Left forelimb (tissue), 1 donor: Measurements from ENCODE around the gene ABCB4.
"Not testable (repeated sequence)": the region's sequence is repeated elsewhere in the genome, so short reads cannot be mapped to it uniquely, and the experiment has no call there.

Experiments used
- DNase-seq: peaks from one replicate; pipeline ENCODE4 v3.0.0-alpha.2; 2018; ENCODE audit warnings: low spot score

Gene ABCB4

DNA sequence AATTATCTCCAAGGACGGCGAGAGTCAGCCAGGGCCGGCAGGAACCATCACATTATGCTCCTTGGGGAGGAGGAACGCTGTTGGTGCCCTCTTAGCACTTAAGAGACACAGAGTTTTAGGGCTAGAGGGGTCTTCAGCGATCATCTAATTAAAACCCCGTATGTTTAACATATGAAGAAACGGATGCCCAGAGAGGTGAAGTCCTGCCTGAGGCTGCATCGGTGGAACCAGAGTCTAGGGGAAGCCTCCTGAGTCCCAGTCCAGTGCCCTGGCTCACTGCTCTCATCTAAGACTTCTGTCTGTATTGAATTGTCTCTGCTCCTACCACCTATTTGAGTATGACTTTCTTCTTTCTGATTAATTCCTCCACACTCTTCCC is 688 bp upstream of the ABCB4 start:
- DNase-seq = no peak

DNA sequence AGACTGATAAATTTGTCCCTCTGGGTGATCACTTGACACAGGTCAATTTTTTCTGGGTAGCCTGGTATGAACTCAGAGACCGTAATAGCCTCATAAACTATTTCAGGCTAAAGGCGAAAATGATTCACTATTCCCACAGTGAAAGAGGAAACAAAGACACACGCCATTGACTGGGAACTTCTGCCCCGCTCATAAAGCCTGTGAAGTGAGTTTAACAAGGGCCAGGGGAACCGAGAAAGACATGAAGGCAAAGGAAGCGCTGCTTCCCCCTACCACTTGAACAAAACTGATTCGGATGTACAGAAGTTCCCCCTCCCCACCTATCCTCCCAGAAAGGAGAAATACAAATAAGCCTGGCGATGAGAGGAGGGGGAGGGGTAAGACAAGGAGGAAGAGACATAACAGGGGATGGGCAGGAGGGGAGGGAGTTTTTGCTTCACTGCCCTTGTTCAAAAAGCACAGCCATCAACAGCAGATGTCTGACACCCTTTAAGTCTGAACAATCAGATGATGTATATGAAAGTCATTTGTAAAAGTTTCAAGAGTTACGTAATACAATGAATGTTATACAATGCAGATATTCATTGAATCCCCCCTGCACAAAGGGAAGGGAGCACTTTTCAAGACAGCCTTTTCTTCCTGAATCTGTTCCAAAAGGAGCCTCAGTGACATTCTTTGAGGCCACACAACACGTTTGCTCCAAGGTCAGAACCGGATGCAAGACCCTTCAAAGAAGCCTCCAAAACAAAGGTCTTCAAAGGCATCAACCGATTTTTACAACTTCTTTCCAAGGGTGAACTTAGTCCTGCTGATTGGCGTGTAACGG is 734 bp downstream of the ABCB4 start:
- DNase-seq = no peak

DNA sequence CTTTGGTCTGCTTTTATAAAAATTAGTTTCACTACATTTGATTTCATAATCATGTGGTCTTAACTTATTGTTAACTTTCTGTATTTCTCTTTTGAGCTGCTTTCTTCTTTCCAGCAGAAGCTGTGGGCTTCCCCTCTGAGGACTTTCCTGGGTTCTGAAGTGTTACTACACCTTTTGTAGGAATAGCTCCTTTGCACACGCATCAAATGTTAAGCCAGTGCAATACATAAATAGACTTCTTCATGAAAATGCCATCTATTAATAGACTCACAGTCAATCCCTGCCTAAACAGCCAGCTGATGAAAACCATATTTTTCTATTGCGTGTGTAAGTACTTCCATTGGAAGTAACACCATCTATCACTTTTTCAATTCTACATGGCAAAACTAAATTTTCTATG is 1.5 kb downstream of the ABCB4 start:
- DNase-seq = no peak

DNA sequence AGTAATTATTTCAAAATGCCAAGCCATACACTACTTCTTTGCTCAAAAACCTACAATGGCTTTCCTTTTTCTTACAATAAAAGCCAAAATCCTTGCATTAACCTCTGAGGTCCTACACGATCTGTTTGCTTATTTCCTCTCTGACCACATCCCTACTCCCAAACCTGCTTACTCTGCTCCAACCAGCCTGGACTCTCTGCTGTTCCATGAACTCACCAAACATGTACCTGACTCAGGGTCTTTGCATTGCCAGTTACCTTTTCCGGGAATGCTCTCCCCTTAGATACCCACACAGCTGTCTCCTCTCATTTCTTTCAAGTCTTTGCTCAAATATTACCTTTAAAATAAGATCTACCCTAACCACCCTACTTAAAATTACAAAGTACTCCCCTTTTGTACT is 2.3 kb downstream of the ABCB4 start:
- no peak for DNase-seq

DNA sequence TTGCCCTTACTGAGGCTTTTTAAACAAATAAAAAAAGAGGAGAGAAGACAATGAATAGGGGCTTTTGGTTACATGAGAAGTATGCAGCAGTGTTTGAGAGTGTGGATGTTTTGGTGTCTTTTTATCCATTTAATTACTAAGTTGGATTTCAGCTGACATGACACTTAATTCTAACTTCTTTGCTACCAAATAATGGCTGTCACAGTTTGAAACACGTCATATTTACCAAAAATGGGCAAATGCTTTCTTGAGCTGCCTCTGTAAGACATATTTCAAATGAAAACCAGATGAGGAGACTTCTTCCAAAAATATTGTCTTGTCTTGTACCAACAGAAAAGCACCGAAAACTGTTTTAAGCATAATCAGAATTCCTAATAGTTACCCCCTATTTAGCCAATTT is 4.0 kb downstream of the ABCB4 start:
- no peak for DNase-seq

DNA sequence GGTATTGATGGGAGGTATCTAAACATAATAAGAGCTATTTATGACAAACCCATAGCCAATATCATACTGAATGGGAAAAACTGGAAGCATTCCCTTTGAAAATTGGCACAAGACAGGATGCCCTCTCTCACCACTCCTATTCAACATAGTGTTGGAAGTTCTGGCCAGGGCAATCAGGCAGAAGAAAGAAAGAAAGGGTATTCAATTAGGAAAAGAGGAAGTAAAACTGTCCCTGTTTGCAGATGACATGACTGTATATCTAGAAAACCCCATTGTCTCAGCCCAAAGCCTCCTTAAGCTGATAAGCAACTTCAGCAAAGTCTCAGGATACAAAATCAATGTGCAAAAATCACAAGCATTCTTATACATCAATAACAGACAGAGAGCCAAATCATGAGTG is 6.3 kb downstream of the ABCB4 start:
- DNase-seq = not testable (repeated sequence)

DNA sequence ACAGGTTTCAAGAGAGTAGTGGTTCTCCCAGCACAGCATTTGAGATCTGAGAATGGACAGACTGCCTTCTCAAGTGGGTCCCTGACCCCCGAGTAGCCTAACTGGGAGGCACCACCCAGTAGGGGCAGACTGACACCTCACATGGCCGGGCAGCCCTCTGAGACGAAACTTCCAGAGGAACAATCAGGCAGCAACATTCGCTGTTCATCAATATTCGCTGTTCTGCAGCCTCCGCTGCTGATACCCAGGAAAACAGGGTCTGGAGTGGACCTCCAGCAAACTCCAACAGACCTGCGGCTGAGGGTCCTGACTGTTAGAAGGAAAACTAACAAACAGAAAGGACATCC is 10.0 kb downstream of the ABCB4 start:
- not testable (repeated sequence) for DNase-seq

DNA sequence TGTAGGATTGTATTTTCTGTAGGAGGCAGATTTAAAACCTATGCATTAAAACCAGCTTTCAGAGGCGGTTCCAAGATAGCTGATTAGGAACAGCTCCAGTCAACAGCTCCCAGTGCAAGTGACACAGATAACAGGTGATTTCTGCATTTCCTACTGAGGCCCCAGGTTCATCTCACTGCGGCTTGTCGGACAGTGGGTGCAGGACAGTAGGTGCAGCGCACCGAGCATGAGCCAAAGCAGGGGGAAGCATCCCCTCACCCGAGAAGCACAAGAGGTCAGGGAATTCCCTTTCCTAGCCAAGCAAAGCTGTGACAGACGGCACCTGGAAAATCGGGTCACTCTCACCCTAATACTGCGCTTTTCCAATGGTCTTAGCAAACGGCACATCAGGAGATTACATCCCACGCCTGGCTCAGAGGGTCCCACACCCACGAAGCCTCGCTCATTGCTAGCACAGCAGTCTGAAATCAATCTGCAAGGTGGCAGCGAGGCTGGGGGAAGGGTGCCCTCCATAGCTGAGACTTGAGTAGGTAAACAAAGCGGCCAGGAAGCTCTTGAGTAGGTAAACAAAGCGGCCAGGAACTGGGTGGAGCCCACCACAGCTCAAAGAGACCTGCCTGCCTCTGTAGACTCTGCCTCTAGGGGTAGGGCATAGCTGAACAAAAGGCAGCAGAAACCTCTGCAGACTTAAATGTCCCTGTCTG is 10.5 kb downstream of the ABCB4 start:
- DNase-seq = not testable (repeated sequence)

DNA sequence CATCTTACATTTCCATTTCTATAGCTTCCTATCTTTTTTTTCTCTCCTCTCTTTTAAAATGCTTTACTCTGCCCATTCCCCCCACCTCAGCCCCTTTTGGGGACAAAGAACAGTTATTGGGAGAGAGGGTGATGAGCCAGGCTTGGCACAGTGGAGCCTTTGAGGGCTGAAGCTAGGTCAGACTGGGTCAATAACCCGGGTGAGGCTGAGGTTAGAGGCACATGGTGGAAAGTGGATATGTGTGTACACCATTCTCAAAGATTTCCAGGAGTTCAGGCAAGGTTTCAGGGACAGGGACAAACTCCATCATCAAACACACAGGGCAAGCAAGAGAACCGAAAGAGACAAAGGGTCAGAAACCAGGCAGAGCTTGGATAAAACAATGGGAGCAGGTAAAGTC is 11.5 kb downstream of the ABCB4 start:
- no peak for DNase-seq

DNA sequence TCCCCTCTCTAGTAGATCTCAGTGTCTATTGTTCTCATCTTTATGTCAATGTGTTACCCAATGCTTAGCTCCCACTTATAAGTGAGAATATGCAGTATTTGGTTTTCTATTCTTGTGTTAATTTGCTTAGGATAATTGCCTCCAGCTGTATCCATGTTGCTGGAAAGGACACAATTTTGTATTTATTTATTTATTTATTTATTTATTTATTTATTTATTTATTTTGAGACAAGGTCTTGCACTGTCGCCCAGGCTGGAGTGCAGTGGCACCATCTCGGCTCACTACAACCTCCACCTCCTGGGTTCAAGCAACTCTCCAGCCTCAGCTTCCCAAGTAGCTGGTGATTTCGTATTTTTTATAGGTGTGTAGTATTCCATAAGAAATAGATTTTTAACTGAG is 15.0 kb downstream of the ABCB4 start:
- DNase-seq = not testable (repeated sequence)

DNA sequence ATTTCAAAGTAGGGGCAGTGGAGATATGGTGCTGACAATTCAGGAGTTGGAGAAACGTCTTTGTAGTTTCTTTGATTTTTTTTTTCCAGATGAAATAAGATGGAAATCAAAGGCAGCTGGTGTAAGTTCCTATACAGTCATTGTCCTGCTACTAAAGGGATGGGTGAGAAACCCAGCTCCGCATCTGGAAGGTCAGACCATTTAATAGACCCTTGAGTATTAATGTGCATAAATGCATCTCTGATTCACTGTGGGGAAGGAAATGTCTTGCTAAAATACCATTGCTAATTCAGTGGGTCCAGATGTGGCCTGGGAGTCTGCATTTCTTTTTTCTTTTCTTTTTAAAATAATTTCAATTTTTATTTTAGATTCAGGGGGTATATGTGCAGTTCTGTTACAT is 15.5 kb downstream of the ABCB4 start:
- no peak for DNase-seq

DNA sequence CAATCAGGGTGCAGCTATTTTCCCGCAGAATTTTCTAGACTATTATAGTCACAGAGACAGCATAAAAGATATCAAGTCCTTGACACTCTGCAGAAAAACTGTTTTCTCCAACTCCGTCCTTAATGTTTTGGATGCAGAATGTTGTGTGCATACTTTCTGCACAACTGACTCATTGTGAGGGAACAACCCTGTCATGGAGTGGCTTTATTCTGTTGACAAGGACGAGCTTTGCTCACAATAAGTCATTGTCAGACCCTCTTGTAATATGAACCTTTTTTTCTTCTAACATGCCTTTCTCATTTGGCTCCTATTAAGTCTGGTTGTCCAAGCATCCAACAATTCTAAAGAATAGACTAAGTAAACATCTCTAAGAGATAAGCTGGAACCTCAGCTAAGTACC is 17.3 kb downstream of the ABCB4 start:
- no peak for DNase-seq

DNA sequence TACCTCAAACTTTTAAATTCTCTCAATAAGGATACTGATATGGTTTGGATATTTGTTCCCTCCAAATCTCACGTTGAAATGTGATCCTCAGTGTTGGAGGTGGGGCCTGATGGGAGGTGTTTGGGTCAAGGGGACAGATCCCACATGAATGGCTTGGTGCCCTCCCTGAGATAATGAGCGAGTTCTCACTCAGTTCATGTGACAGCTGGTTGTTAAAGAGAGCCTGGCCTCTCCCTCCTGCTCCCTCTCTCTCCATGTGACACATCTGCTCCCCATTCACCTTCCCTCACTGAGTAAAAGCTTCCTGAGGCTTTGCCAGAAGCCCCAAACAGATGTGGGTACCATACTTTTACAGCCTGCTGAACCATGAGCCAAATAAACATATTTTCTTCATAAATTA is 19.2 kb downstream of the ABCB4 start:
- DNase-seq = no peak

DNA sequence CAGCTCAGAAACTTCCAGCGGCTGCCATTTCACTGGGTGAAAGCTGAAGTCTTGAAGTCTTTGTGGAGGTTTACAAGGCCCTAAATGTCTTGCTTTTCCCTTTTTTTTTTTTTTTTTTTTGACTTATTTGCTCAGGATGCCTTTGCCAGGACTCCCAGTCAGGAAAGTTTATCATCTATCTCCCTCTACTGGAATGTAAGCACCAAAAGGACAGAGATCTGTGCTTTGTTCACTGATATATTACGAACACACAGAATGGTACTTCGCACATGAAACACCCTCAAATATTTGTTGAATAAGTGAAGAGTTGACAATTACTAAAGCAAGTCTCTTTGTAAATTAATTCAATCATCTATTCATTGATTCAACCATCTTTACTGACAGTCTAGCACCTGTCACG is 23.2 kb downstream of the ABCB4 start:
- DNase-seq = no peak

DNA sequence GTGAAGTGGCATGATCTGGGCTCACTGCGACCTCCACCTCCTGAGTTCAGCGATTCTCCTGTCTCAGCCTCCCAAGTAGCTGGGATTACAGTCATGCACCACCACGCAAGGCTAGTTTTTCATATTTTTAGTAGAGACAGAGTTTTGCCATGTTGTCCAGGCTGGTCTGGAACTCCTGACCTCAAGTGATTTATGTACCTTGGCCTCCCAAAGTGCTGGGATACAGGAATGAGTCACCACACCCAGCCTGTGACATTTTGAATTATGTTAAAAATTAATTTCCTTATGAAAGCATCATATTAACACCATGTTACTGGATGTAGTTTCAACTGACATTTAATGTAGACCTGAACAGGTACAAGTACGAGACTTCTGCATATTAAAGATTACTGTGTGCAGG is 24.3 kb downstream of the ABCB4 start:
- DNase-seq = no peak

DNA sequence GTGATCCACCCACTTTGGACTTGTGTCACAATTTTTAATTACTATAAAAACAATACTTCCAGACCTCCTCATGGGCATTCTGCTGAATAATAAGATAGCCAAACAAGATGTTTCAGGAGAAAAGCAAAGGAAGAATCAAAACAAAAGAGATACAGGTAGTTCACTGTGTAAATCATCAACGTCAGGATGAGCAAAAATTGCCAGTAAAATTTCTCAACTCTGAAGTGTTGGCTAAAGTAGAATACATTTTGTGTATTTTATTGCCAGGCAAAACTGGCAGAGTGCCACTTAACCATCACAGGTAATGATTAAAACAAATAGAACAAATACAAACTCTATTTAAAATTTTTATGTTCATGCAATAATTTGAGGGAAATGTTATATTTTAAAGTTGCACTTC is 24.8 kb downstream of the ABCB4 start:
- DNase-seq = no peak

DNA sequence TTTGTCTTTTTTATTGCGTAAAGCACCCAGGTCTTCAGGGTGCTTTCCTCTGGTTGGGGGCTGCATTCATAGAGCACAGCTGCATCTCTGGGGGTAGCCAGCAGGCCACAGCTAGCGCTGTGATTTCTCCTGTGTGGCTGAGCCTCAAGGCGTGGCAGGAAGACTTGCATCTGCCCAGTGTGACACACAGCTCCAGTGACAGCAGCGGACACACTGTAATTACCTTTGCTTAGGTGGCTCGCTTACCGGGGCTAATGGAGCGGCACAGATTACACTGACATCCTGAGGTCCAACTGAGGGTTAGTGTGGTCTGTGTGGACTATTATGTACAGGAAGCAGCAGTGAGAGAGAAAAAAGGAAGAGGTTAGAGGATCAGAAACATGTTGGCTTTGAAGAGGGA is 27.1 kb downstream of the ABCB4 start:
- no peak for DNase-seq

DNA sequence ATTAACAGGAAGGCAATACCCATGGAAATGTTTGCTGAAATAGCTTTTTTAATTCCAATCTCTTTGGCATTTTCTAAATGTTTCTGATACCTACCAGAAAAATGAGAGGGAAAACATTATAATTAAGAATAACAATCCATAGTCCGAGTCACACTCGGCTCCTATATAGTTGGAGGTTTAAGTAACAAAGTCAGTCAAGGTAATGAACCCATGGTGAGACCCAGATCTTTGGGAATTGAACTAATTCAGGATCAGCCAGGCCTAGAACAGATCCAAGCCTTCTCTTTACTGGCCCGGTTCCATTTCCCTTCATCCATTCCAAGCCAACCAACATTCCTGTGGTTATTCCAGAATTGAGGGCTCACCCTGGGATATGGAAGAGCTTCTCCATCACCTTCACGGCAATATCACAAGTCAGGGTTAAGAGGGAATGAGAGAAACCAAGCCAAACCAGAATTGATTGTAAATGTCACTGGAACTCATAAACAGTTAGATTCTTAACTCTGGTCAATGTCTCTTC is 28.3 kb downstream of the ABCB4 start:
- no peak for DNase-seq

DNA sequence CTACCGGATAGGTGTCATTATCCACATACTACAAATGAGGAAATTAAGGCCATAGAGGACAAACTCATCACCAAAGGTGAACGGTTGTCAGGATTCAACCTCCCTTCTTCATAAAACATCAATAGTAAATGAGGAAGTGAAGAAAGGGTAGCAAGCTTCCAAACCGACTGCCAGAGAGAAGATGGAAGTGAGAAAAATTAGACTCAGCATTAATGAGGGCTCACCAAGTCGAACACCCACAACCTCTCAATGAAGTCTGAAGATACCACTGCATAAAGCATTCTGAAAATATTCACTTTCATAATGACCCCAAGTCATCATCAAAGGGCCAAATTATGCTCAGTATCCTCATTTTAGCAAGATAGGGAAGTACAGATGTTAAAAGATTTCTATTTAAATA is 29.6 kb downstream of the ABCB4 start:
- DNase-seq = no peak

DNA sequence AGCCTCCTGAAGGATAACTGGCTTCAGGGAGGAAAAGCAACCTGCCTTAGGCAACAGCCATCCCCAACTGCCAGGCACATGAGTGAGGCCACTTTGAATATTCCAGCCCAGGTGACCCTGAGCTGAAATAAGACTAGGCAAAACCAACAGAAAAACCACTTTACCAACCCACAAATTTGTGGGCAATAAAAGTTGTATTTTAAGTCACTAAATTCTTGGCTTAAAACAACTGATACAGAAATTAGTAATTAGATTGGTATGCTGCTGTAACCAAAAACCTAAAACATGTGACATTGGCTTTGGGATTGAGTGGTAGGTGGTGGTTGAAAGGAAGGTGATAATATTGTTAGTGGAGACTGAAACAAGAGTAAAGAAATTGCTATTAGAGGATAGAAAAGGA is 39.9 kb downstream of the ABCB4 start:
- no peak for DNase-seq

DNA sequence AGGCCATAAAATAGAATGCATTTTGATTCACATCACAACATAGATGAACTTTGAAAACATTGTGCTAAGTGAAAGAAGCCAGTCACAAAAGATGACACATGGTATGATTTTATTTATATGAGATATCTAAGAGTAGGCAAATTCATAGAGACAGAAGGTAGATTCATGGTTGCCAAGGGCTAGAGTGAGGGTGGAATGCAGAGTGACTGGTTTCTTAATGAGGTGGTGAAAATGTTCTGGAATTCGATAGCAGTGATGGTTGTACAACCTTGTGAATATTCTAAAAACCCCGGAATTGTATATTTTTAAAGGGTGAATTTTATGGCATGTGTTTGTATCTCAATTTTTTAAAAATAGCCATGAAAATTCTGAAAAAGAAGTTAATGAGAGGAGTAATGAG is 42.9 kb downstream of the ABCB4 start:
- DNase-seq = no peak

DNA sequence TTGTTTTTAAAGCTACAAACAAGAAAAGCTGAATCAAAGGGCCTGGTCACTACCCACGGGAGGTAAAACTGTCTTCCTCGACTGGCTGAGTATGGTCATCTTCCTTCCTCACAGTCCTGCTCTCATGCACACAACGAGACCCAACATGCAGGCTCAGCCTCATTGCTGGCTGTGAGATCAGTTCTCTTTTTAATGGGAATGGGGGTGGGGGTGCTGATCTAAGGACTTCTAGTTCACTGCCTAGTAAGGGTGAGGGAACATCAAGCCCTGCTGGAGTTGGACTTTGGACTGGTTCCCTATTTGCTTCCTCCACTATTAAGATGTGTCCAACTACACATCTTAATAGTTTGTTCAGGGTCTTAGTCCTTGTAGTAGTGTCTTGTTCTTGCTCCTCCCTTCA is 48.2 kb downstream of the ABCB4 start:
- no peak for DNase-seq

DNA sequence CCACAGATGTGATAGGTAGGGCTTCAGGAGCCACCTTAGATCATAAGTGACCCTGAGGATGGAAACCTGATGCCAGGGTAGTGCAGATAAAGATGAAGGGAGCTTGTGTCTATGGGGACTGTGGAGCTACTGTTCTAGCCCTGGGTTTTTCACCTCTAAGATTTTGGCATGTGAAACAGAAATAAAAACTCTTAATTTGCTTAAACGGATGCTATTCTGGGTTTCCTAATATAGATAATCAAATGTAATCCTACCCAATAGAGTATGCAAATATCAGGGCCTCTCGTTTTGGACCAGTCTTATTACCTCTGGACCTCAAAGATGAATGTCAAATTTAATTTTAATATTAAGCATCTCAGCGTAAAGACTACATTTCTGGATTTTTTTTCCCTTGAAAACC is 49.3 kb downstream of the ABCB4 start:
- no peak for DNase-seq

DNA sequence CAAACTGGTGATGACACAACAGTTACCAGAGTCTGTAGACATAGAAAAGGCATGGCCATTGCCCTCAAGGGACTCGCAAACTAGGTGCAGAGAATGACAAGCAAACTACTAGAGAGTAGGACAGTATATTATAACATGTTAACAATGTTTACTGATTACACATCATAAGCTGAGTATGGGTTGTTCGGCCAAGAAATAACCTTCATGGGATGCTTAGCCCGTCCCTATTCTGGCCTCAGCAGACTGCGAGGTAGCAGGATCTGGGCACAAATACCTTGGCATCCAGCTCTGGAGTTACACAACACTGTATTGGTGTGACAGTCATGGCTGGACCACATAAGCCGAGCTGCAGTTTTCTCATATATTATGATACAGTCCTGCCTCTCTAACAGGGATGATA is 51.4 kb downstream of the ABCB4 start:
- no peak for DNase-seq
